K562 (cell line): ENCODE measurements around the gene FARP1. TPM values are rescaled to one million over a fixed set of nuclear protein-coding genes. Genes with fewer than 3 reads are reported as not detected.

ENCODE experiments used
- ATAC-seq: fragments of 200-7000 bp; cut with Tn5 transposase; 3 replicates; pipeline ENCODE4 v1.9.1; 2020; ENCODE audit warnings: moderate library complexity
- BruUV-seq: library from RNA; stranded (reverse); fragments of 400-500 nt; replicated peaks from 2 replicates; lab custom pipeline; 2021; lab: Mats Ljungman, UMichigan
- CTCF ChIA-PET: fragments of 300-600 bp; formaldehyde crosslinking; extraction: SDS; loops from one replicate; lab custom pipeline; 2021; ENCODE audit warnings: low intra/inter-chr PET ratio; lab: Yijun Ruan, JAX
- POLR2A ChIA-PET: fragments of 300-600, 350-650 bp; sonication (Branson Sonifier 250); formaldehyde crosslinking; extraction: SDS; loops from one replicate; lab custom pipeline; 2021; ENCODE audit warnings: antibody characterized with exemption, inconsistent platforms; lab: Yijun Ruan, JAX
- DNase-seq, 4 experiments: peaks; one replicate each; pipeline versions ENCODE4 v3.0.0 to v3.0.0-alpha.2; 2011 to 2018; ENCODE audit warnings: low spot score in 3 of 4, mixed read lengths in 3 of 4; ENCODE audit errors: extremely low read depth in 1 of 4
- FAIRE-seq: peaks from 2 replicates; lab custom pipeline; 2011; peaks lifted over from hg19 to GRCh38; lab: Jason Lieb, UNC
- H2AFZ ChIP-seq: 2 replicates; pipeline ENCODE4 v1.6.0; 2011; ENCODE audit warnings: low read depth, low read length, control low read depth, inconsistent platforms
- H3K27ac ChIP-seq: fragments of 200-600 bp; 3 replicates; pipeline ENCODE4 v1.8.0; 2011; ENCODE audit warnings: low read depth, mild to moderate bottlenecking, control low read depth, inconsistent platforms, low read length, moderate library complexity, mixed read lengths; ENCODE audit errors: extremely low read depth
- H3K27me3 ChIP-seq, 2 experiments: fragments of 300-600 bp in 1 of 2; 2 replicates in 1 of 2; 3 replicates in 1 of 2; pipeline versions ENCODE4 v1.6.0 to v1.8.0; 2011; ENCODE audit warnings: inconsistent platforms in 2 of 2, low read length in 2 of 2, mild to moderate bottlenecking in 1 of 2, mixed read lengths in 1 of 2, moderate library complexity in 1 of 2; ENCODE audit not compliant: control insufficient read depth in 2 of 2, insufficient read depth in 2 of 2
- H3K36me3 ChIP-seq: fragments of 300-600 bp; 3 replicates; pipeline ENCODE4 v1.8.0; 2011; ENCODE audit warnings: mild to moderate bottlenecking, low read length, inconsistent platforms; ENCODE audit not compliant: control insufficient read depth, insufficient read depth
- H3K4me1 ChIP-seq, 2 experiments: fragments of 200-600 bp in 1 of 2; replicated peaks in 1 of 2; 2 replicates in 1 of 2; 3 replicates in 1 of 2; pipeline versions ENCODE4 v1.5.1 to v1.8.0; 2011; ENCODE audit warnings: inconsistent platforms in 2 of 2, low read length in 2 of 2, mild to moderate bottlenecking in 1 of 2, mixed read lengths in 1 of 2, moderate library complexity in 1 of 2; ENCODE audit not compliant: control insufficient read depth in 2 of 2, insufficient read depth in 2 of 2
- H3K4me2 ChIP-seq: 2 replicates; pipeline ENCODE4 v1.6.1; 2011; ENCODE audit warnings: low read length, control low read depth, inconsistent platforms, mixed read lengths; ENCODE audit not compliant: insufficient read depth
- H3K4me3 ChIP-seq: fragments of 200-600 bp; sonication (generic), shearing (Covaris generic); 2 replicates; pipeline ENCODE4 v1.5.1; 2016; ENCODE audit warnings: control low read depth, inconsistent platforms
- H3K79me2 ChIP-seq: fragments of 200-600 bp; 3 replicates; pipeline ENCODE4 v1.8.0; 2011; ENCODE audit warnings: low read length, inconsistent platforms; ENCODE audit not compliant: control insufficient read depth, insufficient read depth
- H3K9ac ChIP-seq, 2 experiments: 2 replicates each; pipeline versions ENCODE4 v1.6.0 to v1.6.1; 2011; ENCODE audit warnings: low read depth in 2 of 2, low read length in 2 of 2, control low read depth in 1 of 2, inconsistent platforms in 1 of 2, mild to moderate bottlenecking in 1 of 2, mixed read lengths in 1 of 2; ENCODE audit not compliant: insufficient read depth in 1 of 2
- H3K9me1 ChIP-seq: one replicate; pipeline ENCODE4 v1.6.0; 2011; ENCODE audit warnings: inconsistent platforms, mild to moderate bottlenecking, low read length, moderate library complexity; ENCODE audit not compliant: control insufficient read depth, insufficient read depth
- H3K9me3 ChIP-seq: replicated peaks from 2 replicates; pipeline ENCODE4 v1.5.1; 2011; ENCODE audit warnings: low read depth, low read length, inconsistent platforms; ENCODE audit not compliant: control insufficient read depth, insufficient read depth
- H4K20me1 ChIP-seq: replicated peaks from 2 replicates; pipeline ENCODE4 v1.6.1; 2011; ENCODE audit warnings: low read length, inconsistent platforms, mixed read lengths; ENCODE audit not compliant: control insufficient read depth, insufficient read depth
- CREB1 ChIP-seq, 2 experiments: sonication (generic) in 1 of 2; formaldehyde crosslinking in 1 of 2; IDR thresholded peaks; 2 replicates each; pipeline versions ENCODE4 v1.6.1 to v1.8.0; 2012 to 2022; ENCODE audit warnings: inconsistent platforms in 1 of 2, mild to moderate bottlenecking in 1 of 2, missing genetic modification reagents in 1 of 2, moderate library complexity in 1 of 2
- KLF16 ChIP-seq: IDR thresholded peaks from 2 replicates; pipeline ENCODE4 v1.6.1; 2016; ENCODE audit warnings: antibody characterized with exemption
- LCOR ChIP-seq: sonication (generic); formaldehyde crosslinking; IDR thresholded peaks from 2 replicates; pipeline ENCODE4 v1.8.0; 2022; ENCODE audit warnings: mild to moderate bottlenecking, missing genetic modification reagents
- POLR2AphosphoS5 ChIP-seq: IDR thresholded peaks from 2 replicates; pipeline ENCODE4 v1.6.1; 2011; ENCODE audit warnings: mild to moderate bottlenecking, low read depth, low read length, moderate library complexity; ENCODE audit not compliant: control insufficient read depth, insufficient read depth
- PTTG1 ChIP-seq: fragments of 450-650 bp; IDR thresholded peaks from 2 replicates; pipeline ENCODE4 v1.6.1; 2016; ENCODE audit warnings: low read depth, mild to moderate bottlenecking, missing genetic modification characterization, missing compliant biosample characterization
- TARDBP ChIP-seq: fragments of 450-650 bp; IDR thresholded peaks from 2 replicates; pipeline ENCODE4 v1.6.1; 2016
- ZBTB2 ChIP-seq: fragments of 450-650 bp; IDR thresholded peaks from 2 replicates; pipeline ENCODE4 v1.6.1; 2016; ENCODE audit warnings: antibody characterized with exemption
- ZNF133 ChIP-seq: fragments of 250-450 bp; sonication (Bioruptor Pico); IDR thresholded peaks from 2 replicates; pipeline ENCODE4 v1.4.0; 2020; ENCODE audit warnings: mild to moderate bottlenecking
- WGBS: fragments of 100-300 bp; shearing (Covaris generic); methylation state at CpG from one replicate; pipeline ENCODE4 v1.1.6; 2016; ENCODE audit warnings: low coverage, mixed read lengths; ENCODE audit not compliant: insufficient coverage; ENCODE audit errors: missing lambda C conversion rate; 5-methylcytosine and 5-hydroxymethylcytosine counted together
- in situ Hi-C: fragments of 300-500 bp; cut with MboI; formaldehyde crosslinking; loops from 4 replicates; pipeline ENCODE4 v1.15.0; 2018; ENCODE audit warnings: inconsistent platforms, mixed read lengths
- intact Hi-C: fragments of 100-400 bp; cut with micrococcal nuclease; formaldehyde crosslinking; loops from 2 replicates; pipeline ENCODE4 v1.14.2; 2022
- polyA plus RNA-seq, 8 experiments: library from polyadenylated mRNA; depleted of rRNA in 4 of 8; stranded (reverse) in 5 of 8; unstranded in 3 of 8; fragments of >200 nt; fragmentation: Nextera tagmentation in 2 of 8; fragmentation: Illumina TruSeq in 1 of 8; extraction: Ambion mirVana in 2 of 8; extraction: Trizol in 1 of 8; gene quantifications; 2 replicates each; pipeline versions ENCODE4 v1.2.1 to v1.2.3, GENCODE V29; 2011 to 2014; ENCODE audit warnings: inconsistent platforms in 1 of 8, missing spikeins in 1 of 8
- total RNA-seq, 7 experiments: library from RNA; depleted of rRNA in 6 of 7; stranded (reverse); fragments of >200 nt in 6 of 7; fragmentation: Illumina TruSeq in 2 of 7; extraction: Trizol in 2 of 7; gene quantifications; 2 replicates each; pipeline versions ENCODE4 v1.2.1 to v1.2.3, GENCODE V29; 2011 to 2021; ENCODE audit warnings: low replicate concordance in 1 of 7

The FARP1 gene
- total and polyA plus RNA-seq, 9 of the 15 experiments (the other 6 are each of a cell fraction or from before 2014, with no cell fraction given) = 0.03 to 0.29 (median 0.05) TPM; not detected in 3

GRCh38 chr13:98273824-98274742 lies 131.2 kb downstream of the FARP1 start:
- Histone ChIP-seq H3K9ac (no peak overlapping the region), H3K27me3 (peaks cover 0 to 4% of the 10 kb centered on the region in 2 experiments; a peak in 1 of 5 replicates), H3K4me1 (no peaks in the 10 kb centered on the region), H2AFZ (no peak overlapping the region), H3K4me3 (no peak overlapping the region), H3K79me2 (no peaks in the 10 kb centered on the region), H3K4me2 (no peak overlapping the region), H3K36me3 (no peaks in the 10 kb centered on the region), H3K9me3 (no peaks in the 10 kb centered on the region), H3K9me1 (no peaks in the 10 kb centered on the region), H4K20me1 (no peaks in the 10 kb centered on the region), H3K27ac (no peak overlapping the region)
- no peak for DNase-seq
- TF ChIP-seq TARDBP = no peak
- TF ChIP-seq KLF16 = no peak
- no peak for TF ChIP-seq ZBTB2
- TF ChIP-seq PTTG1 (tag) = no peak
- TF ChIP-seq POLR2AphosphoS5 = no peak
- TF ChIP-seq CREB1 (IDR thresholded peaks at IDR 0.05) = no peak
- TF ChIP-seq CREB1 (CRISPR knock-in tag; IDR thresholded peaks at IDR 0.05) = no peak
- no peak for TF ChIP-seq ZNF133 (CRISPR knock-in tag)
- TF ChIP-seq LCOR (CRISPR knock-in tag) = no peak
- in situ Hi-C loops (no loop called here), intact Hi-C loops (no loop called here)
- BruUV-seq = no TSS peak
- CTCF ChIA-PET = no interaction called here
- WGBS = 2% methylated on average over 9 of the region's 12 CpGs
- no peak for ATAC-seq
- POLR2A ChIA-PET = interaction anchor here (0.6 kb wide), 1 partner anchor 516 kb away, joined by 3 read pairs; no protein-coding TSS in a partner anchor
- FAIRE-seq = no peak
